Natural killer cell treated with Interleukin-12 subunit alpha and Interleukin-12 subunit beta and Interleukin-15 and Interleukin-18, amount 100 ng/mL, for 72 hours (primary cell): ENCODE measurements around the gene RAB6C. TPM values are rescaled to one million over a fixed set of nuclear protein-coding genes. Genes with fewer than 3 reads are reported as not detected.
"Not testable (repeated sequence)": the region's sequence is repeated elsewhere in the genome, so short reads cannot be mapped to it uniquely, and the experiment has no call there.

Source experiments
- ATAC-seq, 2 donors: fragments of 150-1000 bp; cut with Tn5 transposase in 1 of 2; sonication (Bioruptor Pico), chemical (Tn5 transposase) in 1 of 2; 2 replicates each; pipeline ENCODE4 v1.10.0; 2021
- DNase-seq: peaks from one replicate; pipeline ENCODE4 v3.0.0; 2022; ENCODE audit warnings: low spot score
- H3K27ac Mint-ChIP-seq, 2 donors: 1 replicate in 1 of 2; 2 replicates in 1 of 2; pipeline ENCODE4 v1.8.0; 2022; ENCODE audit warnings: mixed read lengths in 2 of 2, mild to moderate bottlenecking in 1 of 2, moderate library complexity in 1 of 2
- H3K27me3 Mint-ChIP-seq, 2 donors: 1 replicate in 1 of 2; 2 replicates in 1 of 2; pipeline ENCODE4 v1.8.0; 2022; ENCODE audit warnings: mixed read lengths in 2 of 2
- H3K36me3 Mint-ChIP-seq: one replicate; pipeline ENCODE4 v1.8.0; 2022; ENCODE audit warnings: mixed read lengths
- H3K4me1 Mint-ChIP-seq, 2 donors: 1 replicate in 1 of 2; 2 replicates in 1 of 2; pipeline ENCODE4 v1.8.0; 2022; ENCODE audit warnings: low read depth in 2 of 2, mixed read lengths in 2 of 2, mild to moderate bottlenecking in 1 of 2
- H3K4me3 Mint-ChIP-seq: one replicate; pipeline ENCODE4 v1.8.0; 2022; ENCODE audit warnings: mixed read lengths
- H3K9me3 Mint-ChIP-seq: 2 replicates; pipeline ENCODE4 v1.8.0; 2022; ENCODE audit warnings: mixed read lengths
- total RNA-seq, 2 donors: library from RNA; stranded (reverse); gene quantifications; one replicate each; pipeline ENCODE4 v1.2.3, GENCODE V29; 2022

RAB6C gene
- not detected for total RNA-seq

DNA sequence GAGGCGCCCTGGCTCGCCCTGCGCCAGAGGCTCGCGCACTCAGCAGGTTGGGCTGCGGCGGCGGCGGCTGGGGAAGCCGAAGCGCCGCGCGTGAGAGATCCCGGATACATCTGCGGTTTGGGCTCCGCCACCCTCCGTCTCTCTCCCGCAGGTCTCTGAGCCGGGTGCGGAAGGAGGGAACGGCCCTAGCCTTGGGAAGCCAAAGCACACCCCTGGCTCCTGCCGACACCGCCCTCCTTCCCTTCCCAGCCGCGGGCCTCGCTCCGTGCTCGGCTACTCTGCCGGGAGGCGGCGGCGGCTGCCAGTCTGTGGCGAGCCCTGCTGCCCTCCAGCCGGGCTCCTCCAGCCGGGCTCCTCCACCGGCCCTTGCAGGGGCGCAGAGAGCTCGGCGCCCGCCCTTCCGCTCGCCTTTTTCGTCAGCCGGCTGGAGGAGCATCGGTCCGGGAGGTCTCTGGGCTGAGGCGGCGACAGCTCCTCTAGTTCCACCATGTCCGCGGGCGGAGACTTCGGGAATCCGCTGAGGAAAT, at the start of gene RAB6C:
Gene RAB6C, plus strand, starts transcription at position 38 of the 527 bp plus-strand sequence. Its CDS starts 450 bp downstream, at position 488.
- H3K9me3 Mint-ChIP-seq, DNase-seq: not testable (repeated sequence)
- Mint-ChIP-seq H3K36me3 (peaks cover 10% of the 10 kb centered on the region), H3K4me3 (peak within 1 kb of the TSS; percentile 81), H3K27me3 (peaks cover 25 to 47% of the 10 kb centered on the region in 2 donors), H3K4me1 (peaks cover 9 to 10% of the 10 kb centered on the region in 2 donors), H3K27ac (peak within 1 kb of the TSS in 1 of 2 donors; percentile 43)
- ATAC-seq = peak; percentile 53 to 56

DNA sequence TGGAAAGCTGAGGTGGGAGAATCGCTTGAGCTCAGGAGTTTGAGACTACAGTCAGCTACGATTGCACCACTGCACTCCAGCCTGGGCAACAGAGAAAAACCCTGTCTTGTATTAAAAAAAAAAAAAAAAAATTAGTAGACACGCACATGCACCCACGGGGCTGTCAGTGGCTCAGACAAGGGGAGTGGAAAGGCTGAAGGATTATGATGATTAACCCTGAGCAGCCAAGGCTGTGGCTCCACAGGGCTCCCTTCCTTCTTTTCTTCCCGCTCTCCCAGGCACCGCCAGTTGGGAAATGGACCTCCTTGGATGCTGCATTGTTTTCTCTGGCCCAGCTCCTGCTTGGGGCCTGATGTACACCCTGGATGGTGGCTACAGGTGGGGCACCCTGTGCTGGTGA, 49.0 kb upstream of the RAB6C start:
- H3K4me3 Mint-ChIP-seq = no peak overlapping the region

DNA sequence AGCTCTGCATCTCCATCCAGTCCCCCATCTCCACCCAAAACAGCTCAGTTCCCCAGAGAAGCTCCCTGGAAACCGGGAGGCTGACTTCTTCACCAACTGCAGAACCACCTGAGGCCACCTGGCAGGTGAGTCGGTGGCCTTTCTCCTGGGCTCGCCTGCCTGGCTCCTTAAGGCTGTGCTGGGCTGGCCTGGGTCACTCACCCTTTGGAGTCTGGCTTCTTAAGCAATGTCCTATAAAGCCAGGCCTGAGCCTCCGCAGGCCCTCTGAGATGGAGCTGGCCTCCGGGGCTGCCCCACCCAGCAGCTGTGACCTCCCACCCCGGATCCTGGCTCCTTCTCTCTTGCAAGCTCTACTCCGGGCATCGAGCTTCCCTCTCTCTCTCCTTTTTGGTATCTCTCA, 46.1 kb upstream of the RAB6C start:
- H3K36me3 Mint-ChIP-seq, DNase-seq, ATAC-seq, H3K27ac Mint-ChIP-seq, H3K4me1 Mint-ChIP-seq, H3K9me3 Mint-ChIP-seq, H3K4me3 Mint-ChIP-seq: not testable (repeated sequence)
- H3K27me3 Mint-ChIP-seq = peaks cover 26% of the 10 kb centered on the region in 2 donors

More for the DNA sequence above, 49.0 kb upstream of the RAB6C start:
- DNase-seq = no peak
- Mint-ChIP-seq H3K4me1 (no peaks in the 10 kb centered on the region), H3K27me3 (peaks cover 27 to 35% of the 10 kb centered on the region in 2 donors), H3K9me3 (no peaks in the 10 kb centered on the region), H3K36me3 (no peaks in the 10 kb centered on the region), H3K27ac (no peak overlapping the region)
- no peak for ATAC-seq

DNA sequence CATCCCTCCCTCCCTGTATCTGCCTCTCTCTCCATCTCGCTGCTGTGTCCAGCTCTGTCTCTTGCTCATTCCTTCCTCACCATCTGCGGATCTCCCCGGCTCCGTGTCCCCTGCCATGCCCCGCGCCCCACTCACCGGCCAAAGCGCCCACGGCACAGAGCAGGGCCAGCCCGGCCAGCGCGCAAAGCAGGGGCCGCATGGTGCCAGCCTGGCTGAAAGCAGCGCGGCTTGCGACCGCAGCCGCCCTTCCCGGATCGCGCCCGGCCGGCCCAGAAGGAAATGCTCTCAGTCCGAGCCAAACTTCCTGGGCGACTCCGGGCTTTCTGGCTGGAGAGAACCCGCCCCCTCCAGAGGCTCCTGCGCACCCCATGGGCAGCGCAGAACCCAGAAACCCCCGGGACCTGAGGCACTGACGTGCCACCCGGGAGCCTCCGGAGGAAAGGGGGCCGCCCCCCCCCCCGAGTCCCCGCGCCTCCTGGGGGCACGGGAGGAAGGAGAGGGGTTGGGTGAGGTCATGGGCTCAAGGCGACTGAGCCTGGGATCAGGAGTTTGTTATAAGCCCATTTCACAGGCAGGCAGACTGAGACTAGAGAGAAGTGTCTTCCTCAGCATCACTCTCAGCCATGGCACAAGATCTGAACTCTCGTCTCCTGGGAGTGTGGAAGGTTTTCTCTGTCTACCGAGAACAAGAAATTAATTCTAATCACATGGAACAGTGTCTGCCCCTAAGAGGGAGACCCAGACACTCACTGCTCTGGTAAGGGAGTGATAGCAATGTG, 45.2 kb upstream of the RAB6C start:
- Mint-ChIP-seq H3K27ac (no peak overlapping the region), H3K27me3 (peaks cover 27 to 34% of the 10 kb centered on the region in 2 donors), H3K9me3 (no peaks in the 10 kb centered on the region), H3K4me3 (no peak overlapping the region), H3K36me3 (no peaks in the 10 kb centered on the region), H3K4me1 (no peaks in the 10 kb centered on the region)
- DNase-seq = no peak
- no peak for ATAC-seq

DNA sequence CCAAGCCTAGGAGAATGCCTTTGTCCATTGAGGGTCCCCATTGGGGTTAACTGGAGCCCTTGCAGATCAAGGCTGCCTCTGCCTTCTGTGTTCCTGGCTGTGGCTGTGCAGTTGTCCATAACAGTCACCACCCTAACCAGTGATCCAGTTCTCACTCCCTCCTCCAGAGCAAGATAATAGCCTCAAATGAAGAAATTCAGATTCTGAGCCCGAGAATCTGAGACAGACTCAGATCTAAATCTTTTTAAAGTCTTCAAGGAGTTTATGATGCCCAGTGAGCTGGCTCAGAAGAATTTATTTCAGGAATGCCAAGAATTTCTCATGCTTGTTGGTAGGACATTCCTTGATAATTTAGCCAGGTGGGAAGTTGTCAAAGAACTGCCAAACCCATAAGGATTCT, 44.3 kb upstream of the RAB6C start:
- Mint-ChIP-seq H3K27ac (no peak overlapping the region), H3K9me3 (no peaks in the 10 kb centered on the region), H3K4me1 (no peaks in the 10 kb centered on the region), H3K4me3 (no peak overlapping the region), H3K36me3 (no peaks in the 10 kb centered on the region), H3K27me3 (peaks cover 28 to 37% of the 10 kb centered on the region in 2 donors)
- no peak for DNase-seq
- no peak for ATAC-seq

DNA sequence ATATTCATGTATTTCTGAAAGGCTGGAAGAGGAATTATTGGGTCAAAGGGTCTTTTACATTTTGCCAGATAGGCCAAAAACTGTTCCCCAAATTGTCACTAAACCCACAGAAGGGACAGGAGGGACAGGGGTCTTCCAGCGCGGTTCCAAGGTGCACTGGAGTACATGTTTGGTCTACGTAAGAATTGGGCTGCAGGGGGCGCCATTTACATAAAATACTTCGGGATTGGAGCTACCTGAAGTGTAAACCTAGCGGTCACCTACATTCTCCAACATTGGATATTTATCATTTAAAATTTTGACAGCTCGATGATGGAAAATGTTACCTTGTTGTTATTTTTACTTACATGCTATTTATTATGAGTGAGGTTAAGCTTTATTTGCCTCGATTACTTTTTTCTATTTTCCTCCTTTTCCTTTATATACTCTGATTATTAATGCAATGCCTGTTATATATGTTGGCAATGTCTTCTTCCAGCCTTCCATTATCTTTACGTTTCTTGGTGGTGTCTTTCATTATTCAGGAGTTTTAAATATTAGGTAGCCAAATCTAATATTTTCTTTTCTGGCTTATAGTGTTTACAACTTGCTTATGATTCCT, 43.0 kb upstream of the RAB6C start:
- ATAC-seq = no peak

DNA sequence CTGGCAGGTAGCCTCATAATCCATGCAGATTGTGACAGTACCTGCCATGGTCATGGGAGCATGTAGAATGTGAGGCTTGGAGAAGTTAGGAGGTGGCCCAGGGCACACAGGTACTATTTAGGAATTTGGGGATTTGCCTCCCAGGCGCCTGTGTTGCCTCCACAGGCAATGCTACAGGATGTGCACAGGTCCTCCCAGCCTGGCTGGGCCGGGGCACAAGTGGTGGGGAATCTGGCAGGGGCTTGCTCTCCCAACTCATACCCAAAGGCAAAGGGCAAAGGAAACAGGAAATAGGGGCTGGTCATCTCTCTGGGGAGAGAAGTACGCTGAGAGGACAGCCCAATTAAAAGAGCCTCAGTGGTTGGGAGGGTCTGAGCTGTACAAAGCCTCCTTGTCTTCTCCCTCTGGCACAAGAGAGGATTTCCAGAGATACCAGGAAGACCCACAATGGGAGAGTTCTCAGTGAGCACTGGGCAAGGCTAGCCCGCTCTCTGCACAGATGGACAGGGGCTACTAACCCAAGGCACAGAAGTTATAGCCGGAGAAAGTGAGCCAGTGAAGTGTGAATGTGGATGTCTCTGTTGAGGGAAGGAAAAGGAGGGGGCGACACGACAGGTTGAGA, 40.5 kb upstream of the RAB6C start:
- ATAC-seq = peak in 1 of 2 donors; percentile 43
- DNase-seq, H3K36me3 Mint-ChIP-seq, H3K9me3 Mint-ChIP-seq, H3K27ac Mint-ChIP-seq, H3K4me3 Mint-ChIP-seq, H3K4me1 Mint-ChIP-seq: not testable (repeated sequence)
- H3K27me3 Mint-ChIP-seq = peaks cover 15 to 28% of the 10 kb centered on the region in 2 donors

More for the DNA sequence above, 43.0 kb upstream of the RAB6C start:
- H3K27ac Mint-ChIP-seq = no peak overlapping the region
- H3K4me3 Mint-ChIP-seq = no peak overlapping the region
- no peaks in the 10 kb centered on the region for H3K9me3 Mint-ChIP-seq
- no peaks in the 10 kb centered on the region for H3K36me3 Mint-ChIP-seq
- no peaks in the 10 kb centered on the region for H3K4me1 Mint-ChIP-seq
- H3K27me3 Mint-ChIP-seq = peaks cover 28 to 37% of the 10 kb centered on the region in 2 donors
- DNase-seq = no peak

DNA sequence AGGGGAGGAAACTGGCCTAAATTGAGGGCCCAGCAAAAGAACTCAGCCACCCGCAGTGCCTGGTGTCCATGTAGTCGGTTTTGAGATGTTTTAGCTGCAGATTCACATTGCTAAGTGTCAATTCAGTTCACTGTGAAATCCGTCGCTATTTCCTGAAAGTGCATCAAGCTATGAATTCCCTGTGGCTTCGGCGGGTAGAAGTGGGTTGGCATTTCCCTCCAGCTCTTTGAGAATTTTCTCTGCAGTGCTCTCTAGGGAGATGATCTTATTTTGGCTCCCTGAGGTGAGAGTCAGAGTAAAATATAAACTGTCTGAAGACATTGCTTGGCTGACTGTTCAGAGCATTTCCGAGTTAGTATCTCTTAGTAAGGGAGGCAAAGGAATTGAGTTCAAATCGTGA, 36.0 kb upstream of the RAB6C start:
- not testable (repeated sequence) for H3K4me1 Mint-ChIP-seq, H3K36me3 Mint-ChIP-seq, H3K4me3 Mint-ChIP-seq, DNase-seq, H3K9me3 Mint-ChIP-seq, H3K27ac Mint-ChIP-seq, ATAC-seq
- H3K27me3 Mint-ChIP-seq = peaks cover 12 to 41% of the 10 kb centered on the region in 2 donors

DNA sequence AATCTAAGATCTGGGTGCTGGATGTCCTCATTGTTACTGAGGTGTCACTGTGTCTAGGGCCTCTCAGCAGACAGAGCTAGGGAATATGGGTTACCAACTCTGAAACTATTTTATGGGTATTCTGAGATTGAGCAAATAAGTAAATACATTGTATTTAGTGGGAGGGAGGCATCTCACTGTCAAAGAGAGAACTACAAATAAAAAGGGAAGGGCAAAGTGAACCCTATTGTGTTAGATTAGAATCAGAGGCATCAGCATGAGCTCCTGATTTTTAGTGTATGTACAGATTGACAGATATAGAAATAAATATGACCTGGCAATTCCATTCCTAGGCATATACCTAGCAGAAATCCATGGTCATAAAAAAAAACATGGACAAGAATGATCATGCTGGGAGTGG, 33.9 kb upstream of the RAB6C start:
- Mint-ChIP-seq H3K4me1 (no peaks in the 10 kb centered on the region), H3K9me3 (no peaks in the 10 kb centered on the region), H3K27ac (no peak overlapping the region), H3K4me3 (no peak overlapping the region), H3K36me3 (no peaks in the 10 kb centered on the region), H3K27me3 (peaks cover 7 to 31% of the 10 kb centered on the region in 2 donors)
- DNase-seq (no peak), ATAC-seq (no peak)

DNA sequence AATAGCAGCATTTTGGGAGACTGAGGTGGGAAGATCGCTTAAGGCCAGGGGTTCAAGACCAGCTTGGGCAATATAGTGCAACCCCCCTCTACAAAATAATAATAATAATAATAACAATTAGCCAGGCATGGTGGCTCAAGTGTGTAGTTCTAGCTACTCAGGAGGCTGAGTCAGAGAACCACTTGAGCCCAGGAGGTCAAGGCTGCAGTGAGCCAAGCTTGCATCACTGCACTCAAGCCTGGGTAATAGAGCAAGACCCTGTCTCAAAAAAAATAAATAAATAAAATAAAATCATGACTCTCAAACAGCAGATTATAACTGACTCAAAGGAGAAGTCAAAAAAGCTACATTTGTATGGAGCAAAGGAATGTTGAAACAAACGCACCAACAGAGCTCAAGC, 31.8 kb upstream of the RAB6C start:
- not testable (repeated sequence) for ATAC-seq, H3K9me3 Mint-ChIP-seq, H3K36me3 Mint-ChIP-seq, H3K27ac Mint-ChIP-seq, H3K4me1 Mint-ChIP-seq, DNase-seq, H3K4me3 Mint-ChIP-seq
- peaks cover 7 to 31% of the 10 kb centered on the region in 2 donors for H3K27me3 Mint-ChIP-seq

DNA sequence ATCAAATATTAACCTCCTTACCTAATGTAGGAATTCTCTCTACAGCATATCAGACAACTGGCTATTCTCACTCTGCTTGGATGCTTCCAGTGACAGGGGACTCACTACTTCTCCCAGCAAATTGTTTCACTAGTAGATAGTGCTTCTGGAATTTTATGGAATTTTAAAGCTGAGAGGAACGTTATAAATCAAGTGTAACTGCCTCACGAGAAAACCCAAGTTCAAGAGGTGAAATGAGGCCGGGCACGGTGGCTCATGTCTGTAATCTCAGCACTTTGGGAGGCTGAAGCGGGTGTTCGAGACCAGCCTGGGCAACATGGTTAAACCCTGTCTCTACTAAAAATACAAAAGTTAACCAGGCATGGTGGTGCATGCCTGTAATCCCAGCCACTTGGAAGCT, 23.3 kb upstream of the RAB6C start:
- H3K27ac Mint-ChIP-seq = not testable (repeated sequence)

DNA sequence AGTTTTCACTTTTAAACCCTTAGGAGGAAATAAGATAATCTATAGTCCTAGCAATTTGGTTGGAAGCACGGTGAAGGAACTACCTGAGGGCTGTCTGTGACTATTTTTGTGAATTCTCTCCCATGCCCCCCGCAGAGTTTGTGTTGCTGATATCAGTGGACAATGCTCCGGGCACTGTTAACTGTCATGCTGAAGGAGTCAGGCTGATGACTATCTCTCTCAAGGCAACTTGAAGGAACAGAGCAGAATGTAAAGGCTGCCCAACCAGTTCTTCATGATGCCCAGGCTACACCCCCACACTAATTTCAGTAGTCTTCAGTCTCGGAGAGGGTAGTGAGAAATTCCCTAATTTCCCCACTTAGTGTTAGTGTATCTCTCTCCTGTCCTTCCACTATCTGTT, 21.6 kb upstream of the RAB6C start:
- no peak for DNase-seq
- no peak for ATAC-seq
- H3K27me3 Mint-ChIP-seq = peaks cover 8 to 32% of the 10 kb centered on the region in 2 donors
- H3K4me1 Mint-ChIP-seq = no peaks in the 10 kb centered on the region
- H3K36me3 Mint-ChIP-seq = no peaks in the 10 kb centered on the region
- no peak overlapping the region for H3K27ac Mint-ChIP-seq
- H3K4me3 Mint-ChIP-seq = no peak overlapping the region
- H3K9me3 Mint-ChIP-seq = no peaks in the 10 kb centered on the region

More for the DNA sequence above, 23.3 kb upstream of the RAB6C start:
- H3K4me3 Mint-ChIP-seq, H3K9me3 Mint-ChIP-seq, ATAC-seq, H3K36me3 Mint-ChIP-seq, H3K4me1 Mint-ChIP-seq, DNase-seq: not testable (repeated sequence)
- H3K27me3 Mint-ChIP-seq = peaks cover 5 to 23% of the 10 kb centered on the region in 2 donors

DNA sequence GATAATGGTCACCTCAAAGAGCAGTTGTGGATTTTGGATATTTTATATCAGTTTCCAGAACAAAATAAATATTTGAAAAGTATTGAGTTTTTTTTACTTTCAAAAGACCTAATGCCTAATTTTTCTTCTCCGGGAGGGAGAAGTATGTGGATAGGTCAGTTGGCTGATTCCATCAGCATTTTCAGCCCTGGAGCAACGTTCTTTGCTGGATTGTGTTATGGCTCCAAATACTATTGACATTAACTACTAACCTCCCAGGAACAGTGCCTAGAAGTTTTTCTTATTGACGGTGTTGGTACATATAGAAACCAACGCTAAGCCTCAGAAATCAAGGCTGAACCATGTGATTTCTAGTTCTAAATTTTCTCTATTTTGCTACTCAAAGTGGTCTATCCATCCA, 20.7 kb upstream of the RAB6C start:
- not testable (repeated sequence) for H3K36me3 Mint-ChIP-seq, H3K4me3 Mint-ChIP-seq, H3K27ac Mint-ChIP-seq, H3K4me1 Mint-ChIP-seq, ATAC-seq, H3K9me3 Mint-ChIP-seq, DNase-seq
- peaks cover 8 to 32% of the 10 kb centered on the region in 2 donors for H3K27me3 Mint-ChIP-seq

DNA sequence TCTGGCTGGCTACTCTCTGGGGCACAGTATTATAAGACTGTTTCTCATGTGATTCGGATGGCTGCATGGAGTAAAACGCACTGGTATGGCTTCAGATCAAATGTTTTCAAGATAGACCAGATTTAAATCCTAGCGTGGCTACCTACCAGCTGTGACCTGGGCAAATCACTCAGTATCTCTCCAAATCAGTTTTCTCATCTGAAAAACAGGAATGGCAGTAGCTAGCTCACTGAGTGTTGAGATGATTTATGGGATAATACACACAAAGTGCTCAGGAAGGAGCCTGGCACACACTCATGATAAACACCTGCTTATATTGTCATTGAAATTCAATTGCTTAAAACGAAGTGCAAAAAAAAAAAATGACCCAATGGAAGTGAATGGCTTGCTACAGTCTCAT, 10.9 kb upstream of the RAB6C start:
- not testable (repeated sequence) for H3K4me3 Mint-ChIP-seq
- peaks cover 19 to 31% of the 10 kb centered on the region in 2 donors for H3K27me3 Mint-ChIP-seq

More for the DNA sequence above, 10.9 kb upstream of the RAB6C start:
- H3K9me3 Mint-ChIP-seq, DNase-seq, H3K36me3 Mint-ChIP-seq, ATAC-seq, H3K27ac Mint-ChIP-seq, H3K4me1 Mint-ChIP-seq: not testable (repeated sequence)
